Left cardiac atrium (tissue), 4 donors: ENCODE measurements around the gene CCDC137. TPM values are rescaled to one million over a fixed set of nuclear protein-coding genes. Genes with fewer than 3 reads are reported as not detected.

ENCODE experiments used
- ATAC-seq, 2 donors: fragments of 200-7000 bp; cut with Tn5 transposase; one replicate each; pipeline ENCODE4 v1.9.1; 2020; ENCODE audit warnings: mild to moderate bottlenecking in 2 of 2, moderate library complexity in 2 of 2
- DNase-seq: peaks from one replicate; pipeline ENCODE4 v3.0.0-alpha.2; 2020
- intact Hi-C, 2 donors: fragments of 100-400 bp; cut with DNase I; formaldehyde crosslinking; loops; one replicate each; pipeline versions ENCODE4 v1.14.1 to v1.15.1; 2022 to 2023
- total RNA-seq, 2 donors: library from RNA; stranded (reverse); fragmentation: NEBNext Ultra II Directional; extraction: Animal tissue kit (Norgen Biotek cat#: 25700); gene quantifications; one replicate each; pipeline ENCODE4 v1.2.1, GENCODE V29; 2021
- donor health status: DM: no; HTN: yes; CAD: no.
- donor health status: DM: no; HTN: yes; CAD: no; lungs with severe emphysema.
- donor health status: DM: yes; HTN: yes; CAD: no.
- donor health status: Dilated cardiomyopathy.

Gene CCDC137
- total RNA-seq, 2 donors from 2014 or later: 7.2 to 8.9 TPM

- DNase-seq: no peak
- no peak for ATAC-seq
- intact Hi-C loops: no loop called here
Measured at GRCh38 chr17:81648013-81648706, 18.4 kb upstream of the CCDC137 start.

- no peak for DNase-seq
- intact Hi-C loops: no loop called here
Measured at GRCh38 chr17:81648707-81649085, 17.8 kb upstream of the CCDC137 start.

GRCh38 chr17:81650951-81651350 lies 15.6 kb upstream of the CCDC137 start:
- DNase-seq: no peak
- intact Hi-C loops: no loop called here
- no peak for ATAC-seq

More at GRCh38 chr17:81648707-81649085, 17.8 kb upstream of the CCDC137 start:
- no peak for ATAC-seq

GRCh38 chr17:81651692-81652091 lies 14.8 kb upstream of the CCDC137 start:
- ATAC-seq: no peak
- DNase-seq: no peak
- intact Hi-C loops: no loop called here

GRCh38 chr17:81652906-81653771 lies 13.4 kb upstream of the CCDC137 start:
- DNase-seq (no peak), ATAC-seq (no peak)
- intact Hi-C loops: no loop called here

- no peak for ATAC-seq
- DNase-seq: no peak
- intact Hi-C loops: no loop called here
Measured at GRCh38 chr17:81655378-81656117, 11.0 kb upstream of the CCDC137 start.

GRCh38 chr17:81656118-81656743 lies 10.3 kb upstream of the CCDC137 start, which contains the start of gene PDE6G:
Gene PDE6G, minus strand, starts transcription at chr17:81656542. Its CDS starts 3,237 bp downstream, at chr17:81653305.
- ATAC-seq (no peak), DNase-seq (no peak)
- intact Hi-C loops: no loop called here

- no peak for DNase-seq
- intact Hi-C loops: no loop called here
- no peak for ATAC-seq
Measured at GRCh38 chr17:81656835-81657234, 9.7 kb upstream of the CCDC137 start.

GRCh38 chr17:81659038-81659437 lies 7.5 kb upstream of the CCDC137 start:
- intact Hi-C loops: no loop called here
- DNase-seq: no peak
- peak in 1 of 2 donors; percentile 14 for ATAC-seq

GRCh38 chr17:81660441-81660840 lies 6.1 kb upstream of the CCDC137 start:
- intact Hi-C loops: no loop called here
- DNase-seq: no peak
- ATAC-seq: no peak

GRCh38 chr17:81662002-81662401 lies 4.5 kb upstream of the CCDC137 start:
- DNase-seq (no peak), ATAC-seq (no peak)
- intact Hi-C loops: no loop called here

- no peak for ATAC-seq
- DNase-seq: no peak
- intact Hi-C loops: no loop called here
Measured at GRCh38 chr17:81664051-81664470, 2.5 kb upstream of the CCDC137 start.

- intact Hi-C loops: no loop called here
- DNase-seq: peak; percentile 45
Measured at GRCh38 chr17:81665205-81666091, 1.1 kb upstream of the CCDC137 start.

GRCh38 chr17:81666092-81666341 lies 520 bp upstream of the CCDC137 start:
- intact Hi-C loops: no loop called here
- ATAC-seq (no peak), DNase-seq (no peak)

More at GRCh38 chr17:81665205-81666091, 1.1 kb upstream of the CCDC137 start:
- peak; percentile 12 to 28 for ATAC-seq

- intact Hi-C loops: no loop called here
- DNase-seq (no peak), ATAC-seq (no peak)
Measured at GRCh38 chr17:81667754-81668153, 1.2 kb downstream of the CCDC137 start.

- DNase-seq (no peak), ATAC-seq (no peak)
- intact Hi-C loops: no loop called here
Measured at GRCh38 chr17:81672504-81672903, 6.0 kb downstream of the CCDC137 start.

GRCh38 chr17:81672954-81673353 lies 6.4 kb downstream of the CCDC137 start:
- no peak for DNase-seq
- ATAC-seq: no peak
- intact Hi-C loops: no loop called here

GRCh38 chr17:81673561-81674258 lies 7.2 kb downstream of the CCDC137 start:
- ATAC-seq (no peak), DNase-seq (no peak)
- intact Hi-C loops: no loop called here
